ENCODE measurements around the gene ENHO.

ENHO gene

DNA sequence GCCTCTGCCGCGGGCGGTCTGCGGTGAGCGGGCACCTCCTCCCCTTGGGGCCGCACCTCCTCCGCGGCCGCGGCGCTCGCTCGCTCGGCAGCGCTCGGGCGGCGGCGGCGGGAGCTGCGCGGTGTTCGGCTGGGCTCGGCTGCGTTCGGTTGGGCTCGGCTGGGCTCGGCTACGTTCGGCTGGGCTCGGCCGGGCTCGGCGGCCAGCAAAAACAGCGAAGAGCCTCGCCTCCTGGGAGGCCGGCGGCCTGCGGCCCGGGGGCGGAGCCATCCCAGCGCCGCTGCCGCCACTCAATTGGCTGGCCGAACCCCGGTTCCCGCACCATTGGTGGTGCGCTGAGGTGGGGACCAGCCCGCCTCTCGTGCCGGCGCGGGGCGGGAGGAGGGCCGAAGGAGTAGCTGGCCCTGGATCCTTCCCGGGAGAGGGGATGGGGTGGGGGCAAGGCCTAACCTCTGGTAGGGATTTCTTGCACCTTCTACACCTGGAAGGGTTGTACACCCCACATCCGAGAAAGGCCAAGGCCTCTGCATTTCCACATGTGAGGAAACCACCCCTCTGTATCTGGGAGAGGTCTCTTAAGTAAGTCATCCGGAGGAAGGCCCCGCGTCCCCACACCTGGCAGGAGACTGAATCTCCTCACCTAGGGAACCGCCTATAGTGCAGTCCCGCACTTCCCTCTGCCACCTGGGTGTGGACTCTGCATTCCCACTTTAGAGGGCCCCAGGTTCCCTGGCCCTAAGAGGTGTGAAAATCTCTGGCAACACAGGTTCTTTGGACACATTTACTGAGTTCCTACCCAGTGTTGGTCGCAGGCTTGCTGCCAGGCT lies at the start of gene ENHO:
Gene ENHO (minus strand): TSS at position 20 of the 827 bp plus-strand sequence. CDS start 1,295 bp downstream, outside the sequence.
- DNase-seq: peak; percentile 94

DNA sequence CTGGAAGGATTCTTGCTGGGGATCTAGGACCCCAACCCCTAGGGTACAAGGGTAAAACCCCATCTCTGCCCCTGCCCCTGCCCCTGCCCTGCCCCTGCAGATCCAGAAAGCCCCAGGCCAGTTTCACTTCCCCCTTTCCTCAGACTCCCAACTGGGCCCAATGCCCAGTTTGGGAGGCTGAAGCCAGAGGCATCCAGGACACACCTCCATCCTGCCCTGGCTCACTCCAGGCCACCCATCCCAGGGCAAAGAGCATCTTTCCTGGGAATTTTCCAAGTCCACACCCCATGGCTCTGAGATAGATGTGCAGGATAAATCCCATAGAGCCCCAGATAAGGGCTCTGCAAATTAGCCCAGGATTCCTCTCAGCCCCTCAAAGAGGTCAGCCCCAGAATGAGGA lies 49.3 kb upstream of the ENHO start:
- DNase-seq: no peak

DNA sequence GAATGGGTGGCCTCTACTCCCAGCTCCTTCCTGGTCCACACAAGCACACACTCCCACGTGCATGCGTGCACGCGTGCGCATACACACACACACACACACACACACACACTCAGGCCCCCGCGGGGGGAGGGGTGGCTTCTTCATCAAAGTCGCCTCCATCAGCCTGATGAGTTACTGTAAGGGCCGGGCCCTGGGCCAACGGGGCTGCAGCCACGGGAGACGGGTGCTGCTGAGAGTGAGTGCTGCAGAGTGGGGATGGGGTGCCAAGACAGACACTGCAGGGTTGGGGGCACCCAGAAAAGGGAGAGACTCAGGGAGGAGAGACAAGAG lies 48.7 kb upstream of the ENHO start:
- no peak for DNase-seq

- no peak for DNase-seq
Measured at GRCh38 chr9:34570809-34571480, 48.2 kb upstream of the ENHO start.

- DNase-seq: no peak
Measured at GRCh38 chr9:34570376-34570775, 47.6 kb upstream of the ENHO start.

DNA sequence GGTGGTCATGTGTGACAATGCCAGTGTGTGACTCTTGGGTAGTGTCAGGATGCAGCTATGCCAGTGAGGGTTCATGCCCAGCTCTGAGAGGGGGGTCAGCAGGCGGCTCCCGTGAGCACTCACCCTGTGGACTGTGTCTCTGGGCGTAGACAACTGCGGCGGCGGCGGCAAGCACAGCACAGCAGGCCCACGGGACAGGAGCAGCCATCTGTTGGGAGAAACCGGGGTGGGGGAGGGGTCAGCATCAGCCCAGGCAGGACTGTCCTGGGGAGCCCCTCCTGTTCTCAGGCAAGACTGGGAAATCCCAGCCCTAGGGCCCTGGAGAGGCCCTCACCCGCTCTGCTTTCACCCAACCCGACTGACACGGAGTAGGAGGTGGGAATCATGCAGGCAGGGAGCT lies 46.0 kb upstream of the ENHO start:
- no peak for DNase-seq

GRCh38 chr9:34568133-34568532 lies 45.3 kb upstream of the ENHO start:
- DNase-seq: no peak

DNA sequence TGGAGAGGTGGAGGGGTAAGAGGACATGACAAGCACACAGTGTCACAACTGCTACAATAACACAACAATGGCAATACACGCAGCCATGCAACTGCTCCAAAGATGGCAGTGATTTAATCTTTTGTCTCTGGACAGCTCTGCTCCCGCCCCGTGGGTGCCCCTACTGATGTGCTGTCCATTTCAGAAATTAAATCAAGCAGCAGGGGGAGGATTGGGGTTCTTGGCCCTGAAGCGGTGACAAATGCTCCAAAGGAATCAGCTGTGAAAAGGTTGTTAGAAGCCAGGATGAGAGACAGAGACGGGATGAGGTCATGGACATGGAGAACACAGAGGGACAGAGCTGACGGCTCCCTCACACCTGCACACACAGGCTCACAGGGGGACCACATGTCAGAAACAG lies 44.2 kb upstream of the ENHO start:
- no peak for DNase-seq

DNA sequence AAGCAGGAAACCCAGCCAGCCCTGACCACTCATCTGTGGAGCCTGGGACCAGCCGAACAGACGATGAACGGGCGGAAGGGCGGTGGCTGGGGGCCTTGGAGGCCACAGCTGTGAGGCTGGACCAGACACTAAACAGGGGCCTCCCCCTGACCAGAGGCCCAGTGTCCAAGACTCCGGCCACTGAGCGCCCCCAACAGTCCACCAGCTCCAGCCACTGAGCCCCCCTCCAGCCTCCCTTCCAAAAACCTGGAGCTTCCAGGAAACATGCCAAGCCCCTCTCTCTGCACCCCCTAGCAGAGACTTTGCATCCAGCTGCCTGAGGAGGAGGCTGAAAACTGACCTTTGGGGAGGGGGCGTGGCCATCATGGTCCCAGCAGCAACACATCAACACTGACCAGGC lies 43.5 kb upstream of the ENHO start:
- no peak for DNase-seq

DNA sequence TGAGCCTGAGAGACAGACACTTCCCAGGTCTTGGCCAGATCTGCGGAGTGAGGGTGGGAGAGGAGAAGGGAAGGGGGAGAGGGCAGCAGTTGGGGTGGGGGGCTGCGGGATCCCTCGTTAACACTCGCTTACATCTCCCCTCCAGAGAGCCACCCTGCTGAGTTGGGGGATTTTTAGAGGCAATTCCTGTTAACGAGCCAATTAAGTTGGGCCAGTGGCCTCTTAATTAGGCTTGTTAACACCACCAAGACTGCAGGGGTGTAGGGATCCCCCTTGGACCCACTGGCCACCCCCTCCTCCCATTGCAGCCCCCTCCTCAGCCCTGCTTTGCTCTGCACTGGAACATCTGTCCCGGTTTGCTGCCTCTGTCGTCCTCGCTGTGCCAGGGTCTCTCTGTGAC lies 43.1 kb upstream of the ENHO start:
- no peak for DNase-seq

- no peak for DNase-seq
Measured at GRCh38 chr9:34564617-34565016, 41.8 kb upstream of the ENHO start.

DNA sequence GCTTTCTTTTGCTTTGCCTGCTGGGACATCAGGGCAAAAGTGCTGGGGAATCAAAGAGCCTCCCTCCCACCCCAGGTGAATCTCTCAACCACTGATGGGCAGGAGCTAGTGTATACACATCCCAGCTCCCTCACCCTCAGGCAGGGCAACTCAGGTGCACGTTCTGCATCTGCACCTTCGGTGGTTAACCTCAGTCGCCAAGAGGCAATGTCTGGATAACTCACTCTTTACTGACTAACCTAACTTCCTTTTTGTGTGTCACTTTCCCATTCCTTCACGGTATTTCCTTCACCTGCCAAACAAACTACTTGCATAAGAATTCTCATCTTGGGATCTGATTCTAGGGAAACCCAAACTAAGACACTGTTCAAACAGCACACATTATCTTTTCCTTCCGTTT lies 40.5 kb upstream of the ENHO start:
- DNase-seq: no peak

DNA sequence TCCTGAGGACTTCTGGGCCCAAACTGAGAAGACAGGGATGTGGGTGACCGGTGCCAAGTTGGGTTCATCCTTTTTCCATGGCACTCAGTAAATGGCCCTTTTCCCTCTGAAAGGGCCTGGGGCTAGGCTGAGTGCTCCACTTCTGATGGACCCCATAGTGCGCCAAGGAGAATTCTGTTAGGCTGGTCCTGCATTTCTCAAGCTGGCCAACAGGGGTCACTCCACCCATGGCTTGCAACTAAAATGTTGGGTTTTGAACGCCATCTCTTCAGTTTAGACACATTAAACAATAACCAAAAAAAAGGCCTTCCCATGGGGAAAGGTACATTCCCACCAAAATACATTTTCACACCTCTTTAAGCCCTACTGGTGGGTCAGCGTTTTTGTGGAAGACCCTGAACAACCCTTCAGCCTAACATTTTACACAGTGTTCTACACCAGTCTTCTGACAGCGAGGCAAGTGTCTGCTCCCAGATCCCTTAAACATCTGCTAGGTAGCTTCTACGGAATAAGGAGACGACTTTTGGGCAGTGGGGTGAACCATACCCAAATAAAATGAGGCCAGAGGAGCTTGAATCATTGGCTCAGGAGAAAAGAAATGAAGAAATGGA lies 39.5 kb upstream of the ENHO start:
- no peak for DNase-seq

- no peak for DNase-seq
Measured at GRCh38 chr9:34560599-34561214, 37.9 kb upstream of the ENHO start.

DNA sequence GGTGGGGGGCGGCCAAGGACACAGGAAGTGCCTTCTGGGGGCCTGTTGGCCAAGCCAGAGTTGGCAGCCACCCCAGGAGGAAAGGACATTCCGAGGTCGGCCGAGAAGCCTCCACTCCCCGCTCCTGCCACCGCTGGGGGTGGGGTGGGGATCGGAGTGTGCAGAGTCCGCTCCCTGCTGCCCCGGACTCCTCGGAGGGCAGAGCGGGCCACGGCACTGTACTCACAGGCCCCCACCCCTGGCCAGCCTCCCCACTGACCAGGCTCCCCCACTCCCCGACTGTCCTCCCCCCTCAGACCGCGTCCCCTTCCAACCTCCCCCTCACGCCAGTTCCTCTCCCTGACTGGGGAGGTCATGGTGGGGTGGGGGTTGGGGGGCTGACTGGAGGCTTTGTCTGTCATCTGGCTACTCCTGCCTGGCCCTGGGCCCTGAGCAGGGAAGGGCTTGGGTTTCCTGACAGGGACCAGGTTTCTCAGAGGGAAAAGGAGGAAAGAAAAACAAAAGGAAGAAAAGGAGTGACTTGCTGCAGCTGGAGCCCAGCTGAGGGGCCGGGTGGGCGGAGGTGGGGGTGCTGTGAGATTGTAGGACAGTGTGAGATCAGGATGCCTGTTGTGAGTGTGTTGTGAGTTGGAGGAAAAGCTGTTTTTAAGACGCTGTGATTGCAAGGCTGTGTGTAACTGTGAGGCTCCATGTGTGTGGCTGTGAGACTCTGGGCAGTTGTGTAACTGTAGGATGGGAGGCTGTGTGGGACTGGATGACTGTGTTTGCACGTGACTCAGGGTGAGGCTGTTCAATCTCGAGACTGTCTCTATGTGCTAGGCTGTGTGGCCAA lies 37.0 kb upstream of the ENHO start:
- no peak for DNase-seq

- no peak for DNase-seq
Measured at GRCh38 chr9:34558919-34559623, 36.3 kb upstream of the ENHO start.

GRCh38 chr9:34558364-34558763 lies 35.6 kb upstream of the ENHO start:
- DNase-seq: no peak

- no peak for DNase-seq
Measured at GRCh38 chr9:34557426-34558321, 34.9 kb upstream of the ENHO start.

GRCh38 chr9:34556949-34557348 lies 34.2 kb upstream of the ENHO start:
- no peak for DNase-seq

DNA sequence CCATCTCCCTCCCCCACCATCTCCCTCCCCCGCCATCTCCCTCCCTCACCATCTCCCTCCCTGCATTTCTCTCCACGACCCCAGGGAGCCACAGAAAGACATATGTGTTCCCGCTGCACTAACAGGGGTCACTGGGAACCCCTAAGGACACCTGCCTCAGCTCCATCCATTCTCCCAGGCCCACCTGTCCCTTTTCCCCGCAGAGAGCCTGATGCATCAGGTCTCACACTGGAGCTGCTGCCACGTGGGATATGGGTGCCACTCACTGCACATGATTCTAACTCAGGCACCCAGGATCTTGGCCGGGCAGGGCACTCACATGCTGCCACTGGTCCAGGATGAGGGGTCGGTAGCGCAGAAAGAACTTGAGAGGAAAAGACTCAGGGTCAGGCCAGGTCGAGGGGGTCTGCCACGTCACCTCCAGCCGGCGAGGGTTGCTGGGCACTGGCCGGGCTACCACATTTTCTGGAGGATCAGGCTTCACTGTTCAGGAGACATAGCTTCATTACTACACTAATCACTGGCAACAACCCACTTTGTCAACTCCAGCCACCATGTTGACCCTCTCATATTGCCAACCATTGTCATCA lies 33.2 kb upstream of the ENHO start:
- no peak for DNase-seq

- no peak for DNase-seq
Measured at GRCh38 chr9:34555500-34555899, 32.7 kb upstream of the ENHO start.

All from CD4-positive, alpha-beta T cell treated with Interleukin-12 subunit alpha and Interleukin-12 subunit beta, for 1 hour (primary cell).